H1 (cell line): ENCODE data around the gene ARHGDIB. TPM values are rescaled to one million over a fixed set of nuclear protein-coding genes. Genes with fewer than 3 reads are reported as not detected.

ENCODE experiments used
- CTCF ChIA-PET: fragments of 300-600 bp; sonication (Branson Sonifier 250); formaldehyde crosslinking; loops from one replicate; lab custom pipeline; 2021; ENCODE audit not compliant: partially characterized antibody; lab: Charles Lee
- POLR2A ChIA-PET: fragments of 300-600 bp; sonication (Branson Sonifier 250); formaldehyde crosslinking; loops from one replicate; lab custom pipeline; 2021; ENCODE audit warnings: inconsistent platforms; ENCODE audit not compliant: partially characterized antibody; lab: Charles Lee
- DNase-seq, 2 experiments: peaks; one replicate each; pipeline versions ENCODE4 v3.0.0 to v3.0.0-alpha.2; 2010 to 2022; ENCODE audit warnings: low spot score in 2 of 2, low read depth in 1 of 2, mixed read lengths in 1 of 2
- FAIRE-seq: peaks from 2 replicates; lab custom pipeline; 2011; peaks lifted over from hg19 to GRCh38; lab: Jason Lieb, UNC
- H2AFZ ChIP-seq: 2 replicates; pipeline ENCODE4 v1.8.1; 2012; ENCODE audit warnings: low read length, inconsistent platforms
- H2AK5ac ChIP-seq: 2 replicates; pipeline ENCODE4 v1.6.1; 2013; ENCODE audit warnings: low read depth, low read length
- H2BK120ac ChIP-seq: replicated peaks from 2 replicates; pipeline ENCODE3; 2013; ENCODE audit warnings: low read depth, low read length, inconsistent platforms
- H2BK12ac ChIP-seq: 2 replicates; pipeline ENCODE4 v1.6.1; 2013; ENCODE audit warnings: low read depth, low read length
- H2BK15ac ChIP-seq: 2 replicates; pipeline ENCODE4 v1.6.1; 2013; ENCODE audit warnings: low read length
- H2BK20ac ChIP-seq: 2 replicates; pipeline ENCODE4 v1.6.1; 2013; ENCODE audit warnings: low read length
- H2BK5ac ChIP-seq: 2 replicates; pipeline ENCODE4 v1.6.1; 2013; ENCODE audit warnings: low read depth, low read length
- H3K14ac ChIP-seq: 2 replicates; pipeline ENCODE4 v1.6.1; 2013; ENCODE audit warnings: inconsistent platforms; ENCODE audit not compliant: insufficient read length
- H3K18ac ChIP-seq: 2 replicates; pipeline ENCODE4 v1.6.1; 2013; ENCODE audit warnings: low read length; ENCODE audit errors: extremely low read depth
- H3K23ac ChIP-seq: 2 replicates; pipeline ENCODE4 v1.6.1; 2013; ENCODE audit warnings: inconsistent platforms; ENCODE audit not compliant: insufficient read length
- H3K23me2 ChIP-seq: 2 replicates; pipeline ENCODE4 v1.6.1; 2013; ENCODE audit warnings: low read depth, low read length
- H3K27ac ChIP-seq: 2 replicates; pipeline ENCODE4 v1.6.1; 2011; ENCODE audit warnings: low read depth, low read length, inconsistent platforms
- H3K27me3 ChIP-seq, 4 experiments: replicated peaks in 1 of 4; 1 replicate in 1 of 4; 2 replicates in 3 of 4; pipeline versions ENCODE4 v1.6.1 to v1.8.1; 2011 to 2013; ENCODE audit warnings: low read length in 3 of 4, mild to moderate bottlenecking in 3 of 4, inconsistent platforms in 2 of 4, mixed read lengths in 2 of 4, moderate library complexity in 1 of 4; ENCODE audit not compliant: control insufficient read depth in 3 of 4, insufficient read depth in 3 of 4; ENCODE audit errors: extremely low read depth in 1 of 4
- H3K36me3 ChIP-seq, 4 experiments: 2 replicates each; pipeline versions ENCODE4 v1.6.1 to v1.8.1; 2011 to 2013; ENCODE audit warnings: mild to moderate bottlenecking in 4 of 4, low read length in 3 of 4, moderate library complexity in 2 of 4, control low read depth in 1 of 4, inconsistent platforms in 1 of 4; ENCODE audit not compliant: insufficient read depth in 4 of 4, control insufficient read depth in 2 of 4
- H3K4ac ChIP-seq: replicated peaks from 2 replicates; pipeline ENCODE3; 2013; ENCODE audit warnings: low read length, low read depth, mixed read lengths, inconsistent platforms; ENCODE audit not compliant: insufficient read length
- H3K4me1 ChIP-seq, 4 experiments: replicated peaks in 1 of 4; 1 replicate in 1 of 4; 2 replicates in 3 of 4; pipeline versions ENCODE4 v1.6.1 to v1.8.1; 2011 to 2013; ENCODE audit warnings: low read length in 3 of 4, inconsistent platforms in 2 of 4, mixed read lengths in 1 of 4; ENCODE audit not compliant: insufficient read depth in 4 of 4, control insufficient read depth in 3 of 4
- H3K4me2 ChIP-seq, 2 experiments: 2 replicates each; pipeline versions ENCODE4 v1.6.1 to v1.8.1; 2011 to 2013; ENCODE audit warnings: low read depth in 2 of 2, low read length in 2 of 2, control low read depth in 1 of 2, inconsistent platforms in 1 of 2, mild to moderate bottlenecking in 1 of 2; ENCODE audit not compliant: insufficient read depth in 1 of 2
- H3K4me3 ChIP-seq, 4 experiments: fragments of 200-600, 300-600 bp in 1 of 4; sonication (generic), shearing (Covaris generic), sonication (Bioruptor Twin) in 1 of 4; 2 replicates each; pipeline versions ENCODE4 v1.5.1 to v1.8.1; 2011 to 2016; ENCODE audit warnings: low read length in 4 of 4, low read depth in 3 of 4, control low read depth in 2 of 4, inconsistent platforms in 2 of 4, mild to moderate bottlenecking in 2 of 4, mixed read lengths in 1 of 4, moderate library complexity in 1 of 4; ENCODE audit not compliant: insufficient read depth in 2 of 4; ENCODE audit errors: extremely low read depth in 1 of 4
- H3K56ac ChIP-seq: replicated peaks from 2 replicates; pipeline ENCODE3; 2013; ENCODE audit warnings: low read depth, mild to moderate bottlenecking, mixed read lengths, low read length, inconsistent platforms; ENCODE audit not compliant: insufficient read length
- H3K79me1 ChIP-seq: 2 replicates; pipeline ENCODE4 v1.6.1; 2013; ENCODE audit warnings: low read depth, low read length, control low read depth
- H3K79me2 ChIP-seq, 2 experiments: 2 replicates each; pipeline versions ENCODE4 v1.6.1 to v1.8.1; 2012 to 2013; ENCODE audit warnings: low read length in 2 of 2, mild to moderate bottlenecking in 2 of 2, inconsistent platforms in 1 of 2; ENCODE audit not compliant: insufficient read depth in 2 of 2, control insufficient read depth in 1 of 2
- H3K9ac ChIP-seq, 4 experiments: replicated peaks in 1 of 4; 1 replicate in 1 of 4; 2 replicates in 3 of 4; pipeline versions ENCODE4 v1.6.1 to v1.8.1; 2011 to 2013; ENCODE audit warnings: low read depth in 3 of 4, low read length in 3 of 4, control low read depth in 2 of 4, mild to moderate bottlenecking in 2 of 4, moderate library complexity in 2 of 4, inconsistent platforms in 1 of 4; ENCODE audit errors: extremely low read depth in 1 of 4
- H3K9me3 ChIP-seq, 2 experiments: 2 replicates each; pipeline versions ENCODE4 v1.6.1 to v1.8.1; 2012 to 2013; ENCODE audit warnings: mild to moderate bottlenecking in 2 of 2, moderate library complexity in 2 of 2, control low read depth in 1 of 2, inconsistent platforms in 1 of 2, low read depth in 1 of 2, low read length in 1 of 2, mixed read lengths in 1 of 2; ENCODE audit not compliant: insufficient read depth in 2 of 2
- H4K20me1 ChIP-seq, 2 experiments: replicated peaks in 1 of 2; 2 replicates each; pipeline versions ENCODE3 to v1.8.1; 2011 to 2013; ENCODE audit warnings: inconsistent platforms in 2 of 2, low read length in 2 of 2, mild to moderate bottlenecking in 1 of 2; ENCODE audit not compliant: insufficient read depth in 2 of 2, control insufficient read depth in 1 of 2
- H4K5ac ChIP-seq: 2 replicates; pipeline ENCODE4 v1.6.1; 2013; ENCODE audit warnings: low read length, low read depth, mixed read lengths, inconsistent platforms; ENCODE audit not compliant: insufficient read length
- H4K8ac ChIP-seq: 2 replicates; pipeline ENCODE4 v1.8.0; 2013; ENCODE audit warnings: mild to moderate bottlenecking, moderate library complexity, low read length, inconsistent platforms; ENCODE audit not compliant: insufficient read depth; ENCODE audit errors: extremely low read depth
- H4K91ac ChIP-seq: replicated peaks from 2 replicates; pipeline ENCODE3; 2013; ENCODE audit warnings: low read length, mixed read lengths, inconsistent platforms; ENCODE audit not compliant: insufficient read length
- GABPA ChIP-seq: IDR thresholded peaks from 2 replicates; pipeline ENCODE4 v1.6.1; 2011; ENCODE audit warnings: mild to moderate bottlenecking, low read length, moderate library complexity, borderline replicate concordance; ENCODE audit not compliant: insufficient read depth
- POU5F1 ChIP-seq: IDR thresholded peaks from 2 replicates; pipeline ENCODE4 v1.6.1; 2011; ENCODE audit warnings: low read depth, mild to moderate bottlenecking, low read length, moderate library complexity
- SIRT6 ChIP-seq: IDR thresholded peaks from one replicate; pipeline ENCODE4 v1.7.1; 2012; ENCODE audit warnings: low read length, inconsistent platforms
- SP4 ChIP-seq: IDR thresholded peaks from 2 replicates; pipeline ENCODE4 v1.6.1; 2012; ENCODE audit warnings: low read length, inconsistent platforms
- TAF7 ChIP-seq: optimal IDR thresholded peaks from 2 replicates; pipeline ENCODE3; 2011; ENCODE audit warnings: low read depth, mild to moderate bottlenecking, inconsistent platforms, low read length, moderate library complexity, borderline replicate concordance
- YY1 ChIP-seq: IDR thresholded peaks from 2 replicates; pipeline ENCODE4 v1.6.1; 2011; ENCODE audit warnings: low read depth, mild to moderate bottlenecking, low read length
- WGBS, 2 experiments: shearing (Covaris generic) in 1 of 2; methylation state at CpG; one replicate each; pipeline versions ENCODE4 v1.1.6 to v1.1.7; 2013 to 2015; ENCODE audit warnings: low lambda C conversion rate in 2 of 2, mixed read lengths in 2 of 2, inconsistent platforms in 1 of 2, low coverage in 1 of 2, missing lambda C conversion rate in 1 of 2; ENCODE audit not compliant: insufficient replicate concordance in 2 of 2, insufficient coverage in 1 of 2, insufficient read length in 1 of 2; ENCODE audit errors: extremely low coverage in 1 of 2, missing lambda C conversion rate in 1 of 2; 5-methylcytosine and 5-hydroxymethylcytosine counted together
- polyA plus RNA-seq, 7 experiments: library from polyadenylated mRNA; depleted of rRNA in 3 of 7; stranded (reverse) in 5 of 7; unstranded in 2 of 7; fragments of >200 nt in 5 of 7; fragments of 200-250 nt in 2 of 7; gene quantifications; 1 replicate in 5 of 7; 2 replicates in 1 of 7; 4 replicates in 1 of 7; pipeline versions ENCODE4 v1.2.1 to v1.2.3, GENCODE V29; 2011 to 2013; ENCODE audit warnings: missing spikeins in 2 of 7, mixed read lengths in 2 of 7
- total RNA-seq: library from RNA; stranded (reverse); fragmentation: NEBNext Ultra II Directional; extraction: Animal tissue kit (Norgen Biotek cat#: 25700); gene quantifications from 2 replicates; pipeline ENCODE4 v1.2.1, GENCODE V29; 2021

Gene ARHGDIB
- total and polyA plus RNA-seq, 2 of the 8 experiments (the other 6 are each of a cell fraction or from before 2014, with no cell fraction given): 0.82 to 1.3 TPM

GRCh38 chr12:14968478-14968877 is 7.1 kb upstream of the ARHGDIB start:
- TF ChIP-seq YY1 (no peak), TAF7 (no peak), SIRT6 (no peak), POU5F1 (no peak), GABPA (no peak), SP4 (no peak)
- POLR2A ChIA-PET: no interaction called here
- Histone ChIP-seq H3K23ac (no peak overlapping the region), H3K36me3 (no peaks in the 10 kb centered on the region), H3K9ac (no peak overlapping the region), H4K8ac (no peak overlapping the region), H2BK20ac (no peak overlapping the region), H3K27ac (no peak overlapping the region), H3K4me1 (no peaks in the 10 kb centered on the region), H4K5ac (no peak overlapping the region), H3K18ac (no peak overlapping the region), H3K4me2 (no peak overlapping the region), H3K56ac (no peak overlapping the region), H3K79me2 (no peaks in the 10 kb centered on the region), H3K4ac (no peak overlapping the region), H2BK120ac (no peak overlapping the region), H2AK5ac (no peak overlapping the region), H2BK15ac (no peak overlapping the region), H2AFZ (no peak overlapping the region), H3K4me3 (no peak overlapping the region), H4K91ac (no peak overlapping the region), H4K20me1 (no peaks in the 10 kb centered on the region), H3K9me3 (no peaks in the 10 kb centered on the region), H3K14ac (no peak overlapping the region), H2BK5ac (no peak overlapping the region), H3K79me1 (no peaks in the 10 kb centered on the region), H3K23me2 (no peaks in the 10 kb centered on the region), H3K27me3 (peaks cover 0 to 1% (median 0%) of the 10 kb centered on the region in 4 experiments; a peak in 1 of 7 replicates), H2BK12ac (no peak overlapping the region)
- WGBS, 2 experiments: 94% methylated on average over 3 of the region's 3 CpGs; no CpG with 5 or more reads in 1 of the 2 experiments
- CTCF ChIA-PET: interaction anchor here (0.9 to 1.1 kb wide), 2 partner anchors 9 to 32 kb away, joined by 3 to 6 read pairs; no protein-coding TSS in a partner anchor
- FAIRE-seq (no peak), DNase-seq (no peak)
